ENCODE results near the gene PLXNA4. TPM values are rescaled to one million over a fixed set of nuclear protein-coding genes. Genes with fewer than 3 reads are reported as not detected.

Gene PLXNA4
- polyA plus RNA-seq, 1 experiment, result 0.22 TPM

DNA sequence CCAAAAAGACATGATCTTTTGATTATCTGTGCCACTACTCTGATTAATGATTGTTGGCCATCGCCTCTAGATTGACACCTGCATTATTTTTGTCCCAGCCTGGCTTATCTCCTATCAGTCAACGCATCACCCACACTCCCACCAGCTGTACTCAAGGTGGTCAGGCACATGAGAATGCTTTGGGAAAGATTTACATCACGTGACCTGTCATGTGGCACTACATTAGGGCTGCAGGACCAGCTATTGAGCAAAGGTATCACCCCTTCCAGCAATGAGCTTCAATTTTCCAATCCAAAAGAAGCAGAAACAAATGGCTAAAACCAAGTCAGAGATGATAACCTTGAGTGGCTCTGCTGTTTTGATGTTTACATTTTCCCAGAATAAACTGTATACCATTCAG, 204.3 kb downstream of the PLXNA4 start:
- CTCF ChIA-PET, result no interaction called here
- no peak for DNase-seq (ENCODE audit: low read depth)
- Histone ChIP-seq H3K27me3 (ENCODE audit: control insufficient read depth, insufficient read depth, low read length) (no peaks in the 10 kb centered on the region), H3K36me3 (ENCODE audit: control insufficient read depth, insufficient read depth, low read length) (no peaks in the 10 kb centered on the region), H3K4me3 (ENCODE audit: low read depth, low read length) (no peak overlapping the region)
- TF ChIP-seq CTCF (IDR thresholded peaks at IDR 0.05; ENCODE audit: insufficient read depth, low read depth, low read length), result no peak
- POLR2A ChIA-PET, result no interaction called here

DNA sequence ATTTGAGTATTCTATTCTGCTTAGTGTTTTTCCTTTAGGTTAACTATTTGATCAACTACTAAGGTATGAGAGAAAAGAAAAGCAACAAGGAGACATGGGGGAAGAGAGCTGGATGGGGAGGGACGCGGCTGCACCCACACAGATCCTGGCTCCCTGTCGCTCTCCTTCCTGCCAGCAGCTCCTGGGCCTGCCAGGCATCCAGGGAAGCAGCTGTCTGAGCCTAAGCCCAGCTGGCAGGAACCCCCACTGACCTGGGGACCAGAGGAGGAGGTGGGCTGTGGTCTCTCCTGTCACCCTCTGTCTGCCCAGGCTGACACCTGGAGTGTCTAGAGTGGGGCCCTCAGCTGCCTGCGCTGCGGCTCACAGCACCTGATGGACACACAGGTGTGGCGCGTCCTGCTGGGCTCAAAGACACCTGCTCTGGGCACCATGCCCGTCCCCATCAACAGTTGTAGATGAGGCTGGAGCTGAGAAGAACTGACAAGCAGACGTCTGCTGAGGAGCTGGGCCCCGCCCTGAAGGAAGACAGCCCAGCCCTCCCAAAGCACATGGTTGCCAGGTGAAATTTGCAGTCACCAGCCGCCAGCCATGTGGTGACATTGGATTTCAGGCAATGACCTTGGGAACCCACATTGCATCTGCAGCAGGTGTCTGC, 207.9 kb downstream of the PLXNA4 start:
- Histone ChIP-seq H3K4me3 (ENCODE audit: low read depth, low read length) (no peak overlapping the region), H3K27me3 (ENCODE audit: control insufficient read depth, insufficient read depth, low read length) (no peaks in the 10 kb centered on the region), H3K36me3 (ENCODE audit: control insufficient read depth, insufficient read depth, low read length) (no peaks in the 10 kb centered on the region)
- no peak for DNase-seq (ENCODE audit: low read depth)
- no peak for TF ChIP-seq CTCF (IDR thresholded peaks at IDR 0.05; ENCODE audit: insufficient read depth, low read depth, low read length)
- CTCF ChIA-PET, result no interaction called here
- POLR2A ChIA-PET, result no interaction called here

GRCh38 chr7:132367795-132368194, 208.5 kb downstream of the PLXNA4 start:
- no peaks in the 10 kb centered on the region for H3K27me3 ChIP-seq (ENCODE audit: control insufficient read depth, insufficient read depth, low read length)
- H3K4me3 ChIP-seq (ENCODE audit: low read depth, low read length), result no peak overlapping the region
- ChIA-PET CTCF (no interaction called here), POLR2A (no interaction called here)
- no peak for TF ChIP-seq CTCF (IDR thresholded peaks at IDR 0.05; ENCODE audit: insufficient read depth, low read depth, low read length)
- DNase-seq (ENCODE audit: low read depth), result no peak
- H3K36me3 ChIP-seq (ENCODE audit: control insufficient read depth, insufficient read depth, low read length), result no peaks in the 10 kb centered on the region

GRCh38 chr7:132367004-132367403, 209.3 kb downstream of the PLXNA4 start:
- DNase-seq (ENCODE audit: low read depth), result no peak
- no peak for TF ChIP-seq CTCF (IDR thresholded peaks at IDR 0.05; ENCODE audit: insufficient read depth, low read depth, low read length)
- CTCF ChIA-PET, result no interaction called here
- no peaks in the 10 kb centered on the region for H3K27me3 ChIP-seq (ENCODE audit: control insufficient read depth, insufficient read depth, low read length)
- no peaks in the 10 kb centered on the region for H3K36me3 ChIP-seq (ENCODE audit: control insufficient read depth, insufficient read depth, low read length)
- POLR2A ChIA-PET, result no interaction called here
- H3K4me3 ChIP-seq (ENCODE audit: low read depth, low read length), result no peak overlapping the region

GRCh38 chr7:132364226-132364625, 212.0 kb downstream of the PLXNA4 start:
- Histone ChIP-seq H3K36me3 (ENCODE audit: control insufficient read depth, insufficient read depth, low read length) (no peaks in the 10 kb centered on the region), H3K4me3 (ENCODE audit: low read depth, low read length) (no peak overlapping the region), H3K27me3 (ENCODE audit: control insufficient read depth, insufficient read depth, low read length) (no peaks in the 10 kb centered on the region)
- ChIA-PET CTCF (no interaction called here), POLR2A (no interaction called here)
- DNase-seq (ENCODE audit: low read depth), result no peak
- TF ChIP-seq CTCF (IDR thresholded peaks at IDR 0.05; ENCODE audit: insufficient read depth, low read depth, low read length), result no peak
